ENCODE measurements around the gene BAIAP2. TPM values are rescaled to one million over a fixed set of nuclear protein-coding genes. Genes with fewer than 3 reads are reported as not detected.

Gene BAIAP2
- total RNA-seq, 2 donors from 2014 or later, result 14.7 to 22.7 TPM

GRCh38 chr17:80995131-80995530, 39.8 kb upstream of the BAIAP2 start:
- H3K9ac ChIP-seq (ENCODE audit: low read depth in 2 of 2, low read length in 2 of 2), result no peak overlapping the region
- DNase-seq, result no peak
- H3K4me1 ChIP-seq, result peaks cover 14% of the 10 kb centered on the region
- H3K4me3 ChIP-seq, result no peak overlapping the region
- intact Hi-C loops (cut with DNase I), result no loop called here
- no peaks in the 10 kb centered on the region for H3K9me3 ChIP-seq
- H3K27ac ChIP-seq, result no peak overlapping the region
- no peak for TF ChIP-seq CTCF (IDR thresholded peaks at IDR 0.05)
- H3K36me3 ChIP-seq, result peaks cover 28% of the 10 kb centered on the region
- H3K27me3 ChIP-seq, result no peaks in the 10 kb centered on the region

DNA sequence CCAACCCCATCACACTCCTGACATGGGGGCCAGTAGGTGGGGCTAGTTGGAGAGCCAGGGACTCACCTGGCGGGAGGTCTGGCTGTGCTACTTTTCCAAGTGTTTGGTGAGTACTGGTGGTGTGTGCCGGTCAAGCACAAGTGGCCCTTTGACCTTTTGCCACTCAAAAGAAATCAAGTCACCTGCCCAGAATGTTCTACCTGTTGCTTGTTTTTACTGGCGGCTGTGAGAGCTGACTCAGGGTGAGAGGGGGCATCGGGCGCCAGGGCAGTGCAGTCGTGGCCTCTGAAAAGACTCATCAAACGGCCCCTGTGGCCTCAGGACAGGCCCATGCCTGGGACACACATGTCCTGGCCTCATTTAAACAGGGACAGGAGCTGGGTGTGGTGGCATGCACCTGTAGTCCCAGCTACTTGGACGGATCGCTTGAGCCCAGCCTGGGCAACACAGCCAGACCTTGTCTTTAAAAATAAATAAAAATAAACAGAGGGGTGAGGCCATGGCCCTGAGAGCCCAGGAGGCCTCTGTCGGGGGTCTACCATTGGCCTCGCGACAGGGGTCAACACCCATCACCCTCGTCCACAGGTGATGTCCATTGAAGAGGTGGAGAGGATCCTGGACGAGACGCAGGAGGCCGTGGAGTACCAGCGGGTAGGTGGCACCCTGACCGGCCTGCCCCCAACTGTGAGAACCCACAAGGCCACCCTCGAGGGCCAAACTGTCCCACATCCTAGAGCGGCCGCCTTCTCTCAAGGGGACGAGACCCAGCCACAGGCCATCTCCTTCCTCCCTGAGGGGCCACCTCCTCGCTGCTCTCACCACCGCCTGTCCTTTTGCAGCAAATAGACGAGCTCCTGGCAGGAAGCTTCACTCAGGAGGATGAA, 38.3 kb upstream of the BAIAP2 start:
- no peak overlapping the region for H3K27ac ChIP-seq
- no peak overlapping the region for H3K4me3 ChIP-seq
- H3K9me3 ChIP-seq, result no peaks in the 10 kb centered on the region
- H3K27me3 ChIP-seq, result no peaks in the 10 kb centered on the region
- no peak for TF ChIP-seq CTCF (IDR thresholded peaks at IDR 0.05)
- intact Hi-C loops (cut with DNase I), result no loop called here
- H3K9ac ChIP-seq (ENCODE audit: low read depth in 2 of 2, low read length in 2 of 2), result no peak overlapping the region
- peaks cover 26% of the 10 kb centered on the region for H3K4me1 ChIP-seq
- H3K36me3 ChIP-seq, result peaks cover 28% of the 10 kb centered on the region
- DNase-seq, result no peak

DNA sequence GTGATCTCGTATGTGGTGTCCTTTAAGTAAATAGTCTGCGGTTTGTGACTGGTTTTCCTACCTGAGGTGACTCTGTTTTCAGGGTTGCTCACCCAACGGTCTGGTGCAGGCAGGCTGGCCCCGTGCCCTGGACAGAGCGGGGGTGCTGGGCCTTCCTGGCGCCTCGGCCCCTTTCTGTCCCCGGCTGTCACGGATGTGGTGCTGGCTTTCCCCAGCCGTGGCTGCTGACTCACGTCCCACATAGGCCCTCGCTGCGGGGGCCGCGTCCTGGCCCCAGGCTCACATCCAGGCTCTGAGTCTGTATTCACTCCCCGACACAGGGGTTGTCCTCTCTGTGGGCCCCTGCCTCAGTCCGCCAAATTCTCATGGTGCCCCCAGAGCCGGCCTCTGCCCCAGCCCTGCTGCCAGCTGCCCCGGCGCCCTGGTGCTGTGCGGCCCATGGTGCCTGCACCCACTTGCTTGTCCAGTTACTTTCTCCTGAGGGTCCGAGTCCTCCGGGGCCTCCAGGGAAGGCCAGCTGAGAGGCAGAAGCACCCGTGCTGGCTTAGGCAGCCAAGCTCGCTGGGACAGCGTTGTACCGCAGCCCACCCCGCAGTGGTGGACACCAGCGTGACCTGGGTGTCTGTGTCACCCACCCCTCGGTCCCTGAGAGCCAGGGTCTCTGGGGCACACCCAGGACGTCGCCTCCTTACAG, 37.4 kb upstream of the BAIAP2 start:
- Histone ChIP-seq H3K27me3 (no peaks in the 10 kb centered on the region), H3K27ac (no peak overlapping the region), H3K9ac (ENCODE audit: low read depth in 2 of 2, low read length in 2 of 2) (no peak overlapping the region), H3K4me3 (no peak overlapping the region), H3K9me3 (no peaks in the 10 kb centered on the region), H3K4me1 (peaks cover 33% of the 10 kb centered on the region), H3K36me3 (peaks cover 28% of the 10 kb centered on the region)
- TF ChIP-seq CTCF (IDR thresholded peaks at IDR 0.05), result no peak
- intact Hi-C loops (cut with DNase I), result no loop called here
- DNase-seq, result no peak

DNA sequence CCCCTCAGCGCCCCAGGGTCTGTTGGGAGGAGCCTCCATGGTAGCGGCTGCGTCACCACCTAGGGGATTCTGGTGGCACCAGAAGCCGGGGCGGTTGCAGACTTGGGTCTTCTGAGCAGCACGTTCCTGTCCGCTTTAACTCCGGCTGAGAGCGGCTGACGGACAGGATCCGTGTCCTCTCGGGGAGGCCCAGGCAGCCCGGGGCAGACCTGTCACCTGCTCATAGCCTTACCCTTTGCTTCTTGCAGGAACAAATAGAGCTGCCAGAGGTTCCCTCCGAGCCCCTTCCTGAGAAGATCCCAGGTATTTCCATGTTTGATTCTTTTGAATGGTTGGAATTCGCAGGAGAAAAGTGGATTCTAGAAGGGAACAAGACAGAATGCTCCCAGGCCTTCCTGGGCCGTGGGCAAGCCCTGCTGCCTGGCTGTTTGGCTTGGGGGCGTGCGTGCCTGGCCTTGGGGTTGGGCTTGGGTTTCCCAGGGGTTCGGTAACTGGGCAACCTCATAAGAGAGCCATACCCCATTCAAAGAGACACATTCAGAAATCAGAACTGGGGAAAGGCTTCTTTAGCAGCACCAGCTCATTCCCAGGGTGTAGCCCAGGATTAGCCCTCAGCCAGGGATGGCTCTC, 36.7 kb upstream of the BAIAP2 start:
- Histone ChIP-seq H3K9me3 (no peaks in the 10 kb centered on the region), H3K4me3 (no peak overlapping the region), H3K4me1 (peaks cover 37% of the 10 kb centered on the region), H3K36me3 (peaks cover 28% of the 10 kb centered on the region), H3K27ac (no peak overlapping the region), H3K27me3 (no peaks in the 10 kb centered on the region), H3K9ac (ENCODE audit: low read depth in 2 of 2, low read length in 2 of 2) (no peak overlapping the region)
- DNase-seq, result no peak
- no peak for TF ChIP-seq CTCF (IDR thresholded peaks at IDR 0.05)
- intact Hi-C loops (cut with DNase I), result no loop called here

GRCh38 chr17:80998748-80999535, 36.0 kb upstream of the BAIAP2 start:
- Histone ChIP-seq H3K36me3 (peaks cover 28% of the 10 kb centered on the region), H3K9ac (ENCODE audit: low read depth in 2 of 2, low read length in 2 of 2) (no peak overlapping the region), H3K27ac (no peak overlapping the region), H3K27me3 (peaks cover 3% of the 10 kb centered on the region), H3K9me3 (no peaks in the 10 kb centered on the region), H3K4me1 (peaks cover 38% of the 10 kb centered on the region), H3K4me3 (no peak overlapping the region)
- intact Hi-C loops (cut with DNase I), result no loop called here
- TF ChIP-seq CTCF (IDR thresholded peaks at IDR 0.05), result no peak
- no peak for DNase-seq
